Stimulated activated CD4-positive, alpha-beta T cell treated with anti-CD3 and anti-CD28 coated beads, TNF-alpha, amount 100 ng/mL, for 4 hours (primary cell): ENCODE results near the gene HTR2C.
"Not testable (repeated sequence)": the region's sequence is repeated elsewhere in the genome, so short reads cannot be mapped to it uniquely, and the experiment has no call there.

Experiments used
- DNase-seq, 3 experiments: peaks; one replicate each; pipeline ENCODE4 v3.0.0-alpha.2; 2020; ENCODE audit warnings: low read depth in 3 of 3

Gene HTR2C

DNA sequence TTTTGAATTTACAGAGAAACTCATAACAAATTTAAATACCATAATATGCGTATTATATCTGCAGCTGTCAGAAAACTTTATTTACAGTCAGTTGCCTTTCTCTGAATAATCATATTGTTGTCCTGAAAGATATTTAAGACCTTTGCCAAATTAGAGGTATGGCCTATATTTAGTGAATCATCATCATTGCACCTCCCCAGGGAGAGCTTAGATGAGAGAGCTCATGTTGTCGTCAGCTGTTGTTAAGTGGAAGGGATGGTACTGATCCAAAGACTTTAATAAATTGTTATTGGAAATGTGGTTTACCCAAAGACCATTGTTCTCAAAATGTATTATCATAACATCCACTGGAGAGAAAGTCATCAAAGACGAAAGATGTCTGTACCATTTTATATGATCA is 128.6 kb downstream of the HTR2C start:
- DNase-seq: no peak

DNA sequence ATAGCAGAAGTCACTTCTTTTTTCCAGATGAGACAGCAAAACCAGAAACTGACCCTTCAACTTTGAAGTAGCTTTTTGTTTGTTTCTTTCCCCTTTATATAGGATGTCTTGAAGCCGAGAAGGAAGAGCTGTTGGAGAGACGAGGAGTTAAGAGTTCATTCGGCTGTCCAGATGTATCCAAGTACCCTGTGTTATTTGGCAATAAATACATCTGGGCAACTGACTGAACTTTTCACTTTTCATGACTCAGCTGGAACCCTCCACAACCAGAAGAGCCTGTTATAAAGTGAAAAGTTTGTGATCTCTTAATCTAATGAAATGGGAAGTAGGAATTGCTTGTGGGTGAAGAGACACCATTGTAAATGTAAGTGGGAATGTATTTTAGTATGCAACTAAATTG is 131.2 kb downstream of the HTR2C start:
- DNase-seq: no peak

DNA sequence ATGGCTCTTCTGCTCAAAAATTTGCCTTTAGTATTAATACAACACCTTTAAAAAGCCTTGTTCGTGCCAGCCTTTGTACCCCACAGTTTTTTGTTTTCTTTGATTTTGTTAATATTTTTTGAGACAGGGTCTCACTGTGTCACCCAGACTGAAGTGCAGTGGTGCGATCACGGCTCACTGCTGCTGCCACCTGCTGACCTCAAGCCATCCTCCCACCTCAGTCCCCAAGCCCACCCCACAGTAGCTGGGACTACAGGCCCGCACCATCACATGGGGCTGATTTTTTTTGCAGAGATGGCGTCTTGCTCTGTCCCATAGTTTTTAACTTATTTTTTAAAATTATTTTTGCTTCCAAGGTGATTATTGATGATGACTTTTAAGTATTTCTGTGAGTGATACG is 134.0 kb downstream of the HTR2C start:
- DNase-seq: no peak

DNA sequence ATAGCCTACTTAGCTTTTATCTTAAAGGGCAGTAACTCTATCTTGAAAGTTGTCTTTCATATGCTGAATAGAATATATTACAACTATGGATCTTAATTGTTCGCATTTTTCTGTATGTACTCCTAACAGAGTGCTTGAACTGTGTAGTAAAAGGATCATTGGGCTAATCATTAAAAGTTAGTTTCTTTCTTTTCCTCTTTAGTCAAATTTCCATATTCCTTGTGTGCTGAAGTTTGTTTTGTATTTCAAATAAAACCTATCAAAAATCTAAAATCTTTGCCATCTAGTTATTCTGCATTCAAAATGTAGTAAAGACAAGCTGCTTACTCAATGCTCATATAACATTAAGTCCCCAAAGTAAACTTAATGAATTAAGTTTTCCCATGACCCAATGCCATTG is 182.7 kb downstream of the HTR2C start:
- no peak for DNase-seq

DNA sequence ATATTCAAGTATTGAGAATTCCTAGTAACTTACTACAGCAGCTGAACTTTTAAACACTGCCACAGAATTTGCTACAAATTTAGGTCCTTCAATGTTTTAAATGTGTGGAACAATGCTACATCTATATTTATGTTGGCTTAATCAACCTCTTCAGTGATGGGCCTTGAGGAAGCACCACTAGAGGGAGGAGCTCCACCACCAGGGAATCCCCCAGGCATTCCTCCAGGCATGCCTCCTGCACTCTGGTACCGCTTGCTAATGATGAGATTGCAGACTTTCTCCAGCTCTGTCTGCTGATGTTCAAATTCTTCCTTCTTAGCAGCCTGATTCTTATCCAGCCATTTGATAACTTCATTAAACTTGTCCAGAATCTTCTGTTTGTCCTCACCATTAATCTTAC is 190.8 kb downstream of the HTR2C start:
- DNase-seq: no peak

DNA sequence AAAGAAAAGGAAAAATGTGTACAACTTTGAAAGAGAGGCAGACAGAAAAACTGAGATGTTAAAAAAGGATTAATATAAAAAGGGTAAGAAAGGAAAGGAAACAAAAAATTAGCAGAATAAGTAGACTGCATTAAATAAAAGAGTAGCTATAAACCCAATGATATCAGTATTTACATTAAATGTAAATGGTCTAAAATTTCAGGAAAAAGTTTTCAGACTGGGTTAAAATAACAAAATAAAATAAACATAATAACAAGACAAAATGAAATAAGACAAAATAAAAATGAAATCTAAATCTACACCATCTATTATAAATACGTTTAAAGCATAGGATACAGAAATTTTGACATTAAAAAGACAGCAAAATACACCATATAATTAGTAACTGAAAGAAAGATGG is 199.0 kb downstream of the HTR2C start:
- DNase-seq: no peak

DNA sequence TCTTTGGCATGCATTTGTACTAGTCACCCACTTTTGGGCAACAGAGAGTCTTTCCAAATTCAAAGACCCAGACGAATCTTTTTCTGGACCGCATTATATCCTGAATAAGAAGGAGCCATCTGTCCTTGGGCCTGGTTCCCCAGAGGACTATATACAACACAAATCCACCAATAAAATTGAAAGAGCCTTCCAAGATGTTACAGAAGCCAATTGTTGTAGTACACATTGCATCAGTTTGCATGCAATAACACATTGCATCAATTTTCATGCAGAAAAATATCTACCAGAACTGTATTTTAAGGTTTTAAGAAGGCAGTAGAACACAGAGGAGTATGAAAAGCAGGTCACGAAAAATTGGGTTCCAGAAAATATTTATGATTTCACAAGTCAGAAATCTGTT is 203.2 kb downstream of the HTR2C start:
- no peak for DNase-seq

DNA sequence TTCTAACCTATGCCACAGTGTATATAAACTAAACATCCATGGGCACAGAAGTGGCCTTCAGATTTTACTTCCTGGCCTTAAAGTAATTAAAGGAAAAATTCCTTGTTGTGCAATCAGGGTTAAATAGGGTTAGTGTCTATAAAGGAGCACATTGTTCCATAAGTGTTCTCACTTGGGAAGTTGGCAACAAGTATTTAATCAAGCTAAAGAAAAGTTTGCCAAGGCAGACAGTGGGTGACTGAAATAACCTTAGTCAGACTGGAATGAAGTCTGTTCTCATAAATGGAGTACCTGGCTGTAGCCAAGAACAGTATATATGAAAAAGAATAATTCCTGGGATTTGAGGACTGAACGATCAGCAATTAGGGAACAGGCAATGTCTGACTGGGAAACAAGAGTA is 213.6 kb downstream of the HTR2C start:
- DNase-seq: no peak

DNA sequence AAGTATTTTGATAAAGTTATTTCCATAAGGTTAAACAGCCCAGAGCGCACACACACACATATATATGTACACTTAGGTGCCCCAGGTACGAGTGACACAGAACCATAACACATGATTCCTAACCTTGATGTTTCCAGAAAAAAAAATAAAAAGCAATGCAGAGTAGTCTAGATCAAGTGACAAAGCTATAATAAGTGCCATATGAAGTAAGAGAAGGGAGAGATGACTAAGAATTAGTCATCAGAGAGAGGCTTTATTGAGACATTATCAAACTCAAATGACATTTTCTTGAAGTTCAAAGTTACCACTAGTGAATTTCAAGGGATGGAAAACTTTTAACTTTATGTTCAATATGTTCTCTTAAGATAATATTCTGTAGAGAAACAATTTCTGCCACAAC is 215.0 kb downstream of the HTR2C start:
- DNase-seq: no peak

DNA sequence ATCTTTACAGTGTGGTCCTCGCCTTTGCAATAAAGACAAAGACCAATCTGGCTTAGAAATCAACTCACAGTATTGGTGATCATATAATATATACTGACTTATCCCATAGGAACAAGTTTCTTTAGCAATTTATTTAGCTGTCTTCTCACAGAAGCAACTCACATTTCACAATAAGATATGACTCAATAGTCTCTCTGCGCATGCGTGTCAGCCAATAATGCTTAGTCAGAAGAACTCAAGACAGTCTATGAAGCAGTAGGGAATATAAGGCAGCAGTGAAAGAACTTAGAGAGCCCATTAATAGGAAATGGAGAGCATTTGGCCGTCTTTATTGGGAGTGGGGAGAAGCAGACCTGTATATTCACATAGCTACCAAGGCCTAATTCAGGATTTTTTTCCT is 216.8 kb downstream of the HTR2C start:
- no peak for DNase-seq

DNA sequence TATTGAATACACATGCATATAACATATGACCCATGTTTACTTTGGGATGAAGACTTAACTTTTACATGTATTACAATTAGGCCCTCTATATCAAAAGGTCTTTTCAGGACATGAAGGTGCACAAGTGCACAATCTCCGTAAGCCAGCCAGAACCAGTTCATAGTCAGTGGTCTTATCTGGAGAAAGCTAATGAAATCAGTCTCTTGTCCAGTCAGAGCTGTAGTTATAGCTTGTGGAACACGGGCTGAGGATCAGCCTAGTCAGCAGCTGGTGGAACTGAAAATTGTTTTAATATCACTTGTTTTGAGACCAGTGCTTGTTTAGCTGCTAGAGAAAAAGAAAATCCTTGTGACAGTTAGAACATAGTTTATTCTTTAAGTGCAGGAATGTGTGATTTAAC is 235.6 kb downstream of the HTR2C start:
- no peak for DNase-seq

DNA sequence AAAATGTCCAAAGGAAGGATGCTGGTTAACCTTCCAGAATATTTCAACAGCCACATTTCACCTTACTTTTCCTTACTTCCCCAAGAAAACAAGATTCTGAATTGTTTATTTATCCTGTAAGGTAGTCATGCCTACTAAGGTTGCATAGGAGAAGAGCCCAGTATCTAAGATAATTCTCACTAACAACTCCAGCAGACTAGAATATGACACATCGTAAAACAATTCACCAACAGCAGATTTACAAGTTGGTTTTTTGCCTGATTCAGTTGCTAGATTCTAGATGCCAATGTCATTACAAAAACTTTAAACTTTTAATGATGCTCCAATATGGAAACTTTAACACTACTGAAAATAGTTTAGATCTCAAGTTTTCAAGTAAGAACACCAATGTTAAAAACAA is 257.2 kb downstream of the HTR2C start:
- no peak for DNase-seq

DNA sequence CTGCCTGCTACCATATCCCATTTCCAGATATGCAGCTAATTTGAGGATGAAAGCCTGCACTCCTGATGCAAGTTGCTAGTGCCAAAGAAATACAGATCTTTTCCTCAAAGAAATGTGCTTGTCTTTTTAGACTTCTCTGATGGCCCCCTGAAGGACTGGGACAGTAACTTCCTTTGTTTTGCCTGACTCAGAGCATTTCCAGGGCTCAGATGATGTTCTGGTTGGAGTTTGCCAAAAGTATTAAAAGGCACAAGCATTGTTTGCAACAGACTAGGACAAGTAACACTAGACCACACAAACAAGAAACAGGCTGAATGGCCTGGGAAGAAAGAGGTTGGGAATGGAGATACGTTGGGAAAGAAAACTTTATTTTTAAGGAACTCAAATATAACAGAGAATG is 258.3 kb downstream of the HTR2C start:
- no peak for DNase-seq

DNA sequence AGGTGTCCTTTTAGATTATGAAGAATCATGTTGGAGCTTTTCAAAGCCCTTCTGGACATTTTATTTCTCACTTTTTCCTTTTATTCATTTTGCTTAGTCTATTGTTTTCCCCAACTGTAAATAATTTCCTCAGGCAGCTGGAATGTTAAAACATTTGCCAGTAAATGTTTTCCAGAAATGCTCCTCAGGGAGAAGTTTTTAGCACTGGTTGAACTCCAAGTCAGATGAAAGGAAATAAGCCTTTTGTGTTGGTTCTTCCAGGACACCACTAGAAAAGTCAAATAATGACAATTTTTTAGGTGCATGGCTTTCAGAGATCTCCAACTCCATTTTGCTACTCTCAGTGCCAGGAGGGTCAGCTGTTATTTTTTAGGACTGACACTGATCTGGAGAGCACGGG is 305.6 kb downstream of the HTR2C start:
- no peak for DNase-seq

DNA sequence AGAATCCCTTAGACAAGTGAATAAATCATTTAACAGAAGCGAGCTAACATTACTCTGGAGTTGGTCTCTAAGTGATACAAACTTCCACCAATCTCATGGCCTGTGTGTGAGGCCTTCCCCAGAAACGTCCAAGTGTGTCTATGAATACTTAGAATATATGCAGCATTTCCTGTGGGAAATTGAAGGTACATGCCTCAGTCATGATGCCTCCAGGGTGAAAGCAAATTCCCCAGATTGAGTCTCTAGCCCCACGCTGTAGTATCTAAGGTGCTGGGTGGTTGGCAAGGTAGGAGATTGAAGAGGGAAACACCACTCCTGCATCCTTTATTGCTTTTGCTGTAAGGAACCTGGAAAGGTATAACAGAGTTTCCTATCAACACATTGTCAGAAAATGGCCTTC is 319.7 kb downstream of the HTR2C start:
- no peak for DNase-seq

DNA sequence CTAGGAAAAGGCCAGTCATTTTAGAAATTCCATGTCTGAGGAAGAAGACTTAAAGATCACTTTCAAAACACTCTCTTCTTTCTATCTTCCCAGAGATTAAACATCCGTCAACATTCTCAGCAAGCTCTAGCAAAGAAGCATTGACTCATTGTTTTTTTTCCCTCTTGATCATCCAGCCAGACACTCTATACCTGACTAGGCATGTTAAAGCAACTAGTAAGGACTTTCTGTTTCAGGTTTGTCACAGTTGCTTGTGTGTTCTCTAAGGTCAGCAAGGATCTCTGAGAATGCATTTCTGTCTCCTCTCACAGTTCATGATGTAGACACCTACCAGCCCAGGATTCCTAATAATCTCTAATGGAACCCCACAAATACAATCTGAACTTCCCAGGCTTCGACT is 321.4 kb downstream of the HTR2C start:
- no peak for DNase-seq

DNA sequence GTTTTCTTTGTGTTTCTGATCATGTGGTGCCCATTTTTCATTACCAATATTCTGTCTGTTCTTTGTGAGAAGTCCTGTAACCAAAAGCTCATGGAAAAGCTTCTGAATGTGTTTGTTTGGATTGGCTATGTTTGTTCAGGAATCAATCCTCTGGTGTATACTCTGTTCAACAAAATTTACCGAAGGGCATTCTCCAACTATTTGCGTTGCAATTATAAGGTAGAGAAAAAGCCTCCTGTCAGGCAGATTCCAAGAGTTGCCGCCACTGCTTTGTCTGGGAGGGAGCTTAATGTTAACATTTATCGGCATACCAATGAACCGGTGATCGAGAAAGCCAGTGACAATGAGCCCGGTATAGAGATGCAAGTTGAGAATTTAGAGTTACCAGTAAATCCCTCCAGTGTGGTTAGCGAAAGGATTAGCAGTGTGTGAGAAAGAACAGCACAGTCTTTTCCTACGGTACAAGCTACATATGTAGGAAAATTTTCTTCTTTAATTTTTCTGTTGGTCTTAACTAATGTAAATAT is 323.2 kb downstream of the HTR2C start:
- DNase-seq: no peak

DNA sequence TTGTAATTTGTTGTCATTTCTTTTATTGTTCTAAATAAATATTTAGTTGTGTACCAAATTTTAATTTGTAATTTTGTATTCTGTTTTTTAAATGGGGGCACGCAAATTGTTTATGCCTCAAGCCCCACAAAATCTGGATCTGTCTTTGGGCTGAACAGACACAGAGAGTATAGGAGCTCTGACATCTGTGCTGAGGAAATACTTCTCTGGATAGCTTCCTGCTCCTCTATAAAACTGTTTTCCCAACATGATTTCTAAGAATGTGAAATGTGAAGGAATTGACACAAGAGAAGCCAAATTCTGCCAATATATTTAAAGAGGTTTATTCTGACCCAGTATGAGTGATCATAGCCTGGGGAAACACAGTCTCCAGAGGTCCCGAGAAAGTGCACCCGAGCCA is 340.5 kb downstream of the HTR2C start:
- DNase-seq: no peak

DNA sequence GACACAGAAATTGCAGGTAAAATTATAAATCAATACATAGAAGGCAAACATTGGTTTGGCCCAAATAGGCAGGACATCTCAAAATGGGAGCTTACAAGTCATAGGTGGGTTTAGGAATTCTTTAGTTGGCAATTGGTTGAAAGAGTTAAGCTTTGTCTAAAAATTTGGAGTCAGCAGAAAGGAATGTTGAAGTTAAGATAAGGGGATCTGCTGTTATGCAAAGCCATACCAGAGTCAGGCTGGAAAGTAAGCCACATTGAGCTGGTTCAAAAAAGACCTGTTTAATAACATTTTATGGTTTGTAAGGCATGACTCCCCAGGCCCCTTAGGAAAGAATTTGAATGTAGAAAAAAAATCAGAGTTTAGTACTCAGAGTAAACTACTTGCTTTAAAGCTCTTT is 341.0 kb downstream of the HTR2C start:
- DNase-seq: no peak

DNA sequence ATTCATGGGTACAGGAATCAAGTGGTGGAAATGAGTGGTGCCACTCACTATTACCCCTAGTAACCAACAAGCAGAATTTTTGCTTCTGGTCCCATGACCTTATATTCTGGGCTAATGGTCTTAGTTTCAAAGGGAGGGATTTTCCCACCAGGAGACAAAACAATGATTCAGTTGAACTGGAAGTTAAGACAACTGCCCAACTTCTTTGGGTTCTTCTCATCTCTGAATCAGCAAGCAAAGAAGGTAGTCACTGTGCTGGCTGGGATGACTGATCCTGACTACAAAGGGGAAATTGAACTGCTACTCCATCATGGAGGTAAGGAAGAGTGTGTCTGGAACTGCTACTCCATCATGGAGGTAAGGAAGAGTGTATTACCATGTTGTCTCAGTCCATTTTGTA is 346.3 kb downstream of the HTR2C start:
- no peak for DNase-seq

DNA sequence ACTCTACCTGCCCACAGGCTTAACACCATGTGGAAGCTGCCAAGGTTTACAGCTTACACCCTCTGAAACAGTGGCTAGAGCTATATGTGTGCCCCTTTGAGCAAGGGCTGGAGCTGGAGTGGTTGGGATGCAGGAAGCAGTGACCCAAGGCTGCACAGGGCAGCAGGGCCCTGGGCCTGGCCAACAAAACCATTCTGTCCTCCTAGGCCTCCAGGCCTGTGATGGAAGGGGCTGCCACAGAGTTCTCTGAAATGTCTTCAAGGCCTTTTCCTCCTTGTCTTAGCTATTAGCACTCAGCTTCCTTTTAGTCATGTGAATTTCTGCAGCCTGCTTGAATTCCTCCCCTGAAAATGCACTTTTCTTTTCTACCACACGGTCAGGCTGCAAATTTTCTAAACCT is 348.7 kb downstream of the HTR2C start:
- DNase-seq: no peak

DNA sequence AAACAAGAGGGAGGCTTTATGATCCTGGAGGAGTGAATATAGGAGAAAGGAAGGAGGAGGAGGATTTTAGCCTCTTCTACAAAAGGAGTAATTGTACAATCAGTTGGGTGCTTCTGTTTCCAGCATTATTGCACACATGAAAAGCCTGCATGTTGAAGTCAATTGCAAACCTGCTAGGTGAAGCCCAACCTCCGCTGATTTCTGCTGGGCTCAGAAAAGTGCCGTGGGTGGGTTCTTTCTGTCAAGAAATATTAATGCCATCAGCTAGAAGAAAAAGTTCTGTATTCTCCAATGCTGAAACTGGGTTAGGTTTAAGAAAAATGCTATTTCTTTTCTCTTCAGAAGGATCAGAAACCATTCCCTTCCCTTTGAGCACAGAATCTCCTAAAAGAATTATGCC is 349.4 kb downstream of the HTR2C start:
- not testable (repeated sequence) for DNase-seq

DNA sequence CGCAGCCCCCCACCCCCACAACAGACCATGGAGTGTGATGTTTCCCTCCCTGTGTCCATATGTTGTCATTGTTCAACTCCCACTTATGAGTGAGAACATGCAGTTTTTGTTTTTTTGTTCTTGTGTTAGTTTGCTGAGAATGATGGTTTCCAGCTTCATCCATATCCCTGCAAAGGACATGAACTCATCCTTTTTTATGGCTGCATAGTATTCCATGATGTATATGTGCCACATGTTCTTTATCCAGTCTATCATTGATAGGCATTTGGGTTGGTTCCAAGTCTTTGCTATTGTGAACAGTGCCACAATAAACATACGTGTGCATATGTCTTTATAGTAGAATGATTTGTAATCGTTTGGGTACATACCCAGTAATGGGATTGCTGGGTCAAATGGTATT is 353.2 kb downstream of the HTR2C start:
- not testable (repeated sequence) for DNase-seq

DNA sequence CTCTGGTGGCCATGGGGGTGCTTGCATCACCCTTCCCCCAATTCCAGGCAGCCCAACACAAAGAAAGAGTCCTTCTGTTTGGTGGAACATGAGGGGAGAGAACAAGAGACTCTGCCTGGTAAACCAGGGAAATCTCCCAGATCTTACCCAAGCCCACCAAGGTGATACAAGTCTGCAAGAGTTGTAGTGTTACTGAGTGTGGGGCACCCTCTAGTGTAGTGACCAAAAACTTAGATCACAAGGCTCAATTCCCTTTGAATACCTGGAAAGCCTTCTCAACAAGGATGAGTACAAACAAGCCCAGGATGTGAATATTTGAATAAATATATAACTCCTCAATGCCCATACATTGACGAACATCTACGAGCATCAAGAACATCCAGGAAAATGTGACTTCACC is 368.8 kb downstream of the HTR2C start:
- DNase-seq: no peak
